Measurements from ENCODE around the gene CCDC91. TPM values are rescaled to one million over a fixed set of nuclear protein-coding genes. Genes with fewer than 3 reads are reported as not detected.

Gene CCDC91
- total RNA-seq, 1 donor from 2014 or later, result 23.2 TPM

DNA sequence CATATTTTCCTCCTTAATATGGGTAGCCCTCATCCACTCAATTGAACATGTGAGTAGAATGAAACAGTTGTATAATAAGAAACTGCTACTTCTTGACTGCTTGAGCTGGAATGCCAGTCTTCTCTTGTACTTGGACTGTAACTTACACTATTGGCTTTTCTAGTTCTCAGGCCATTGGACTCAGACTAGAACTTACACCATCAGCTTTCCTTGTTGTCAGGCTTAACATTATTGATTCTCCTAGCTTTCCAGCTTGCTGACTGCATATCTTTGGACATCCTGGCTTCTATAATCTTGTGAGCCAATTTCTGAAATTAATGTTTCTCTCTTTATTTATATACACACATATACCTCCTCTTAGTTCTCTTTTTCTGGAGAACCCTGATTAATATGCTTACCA is 24.8 kb downstream of the CCDC91 start:
- Mint-ChIP-seq H3K27ac (no peak overlapping the region), H3K4me1 (ENCODE audit: unreplicated experiment) (no peaks in the 10 kb centered on the region), H3K27me3 (no peaks in the 10 kb centered on the region), H3K4me3 (no peak overlapping the region), H3K9me3 (peaks cover 5% of the 10 kb centered on the region), H3K36me3 (peaks cover 44% of the 10 kb centered on the region)
- TF ChIP-seq, protein P1, sequence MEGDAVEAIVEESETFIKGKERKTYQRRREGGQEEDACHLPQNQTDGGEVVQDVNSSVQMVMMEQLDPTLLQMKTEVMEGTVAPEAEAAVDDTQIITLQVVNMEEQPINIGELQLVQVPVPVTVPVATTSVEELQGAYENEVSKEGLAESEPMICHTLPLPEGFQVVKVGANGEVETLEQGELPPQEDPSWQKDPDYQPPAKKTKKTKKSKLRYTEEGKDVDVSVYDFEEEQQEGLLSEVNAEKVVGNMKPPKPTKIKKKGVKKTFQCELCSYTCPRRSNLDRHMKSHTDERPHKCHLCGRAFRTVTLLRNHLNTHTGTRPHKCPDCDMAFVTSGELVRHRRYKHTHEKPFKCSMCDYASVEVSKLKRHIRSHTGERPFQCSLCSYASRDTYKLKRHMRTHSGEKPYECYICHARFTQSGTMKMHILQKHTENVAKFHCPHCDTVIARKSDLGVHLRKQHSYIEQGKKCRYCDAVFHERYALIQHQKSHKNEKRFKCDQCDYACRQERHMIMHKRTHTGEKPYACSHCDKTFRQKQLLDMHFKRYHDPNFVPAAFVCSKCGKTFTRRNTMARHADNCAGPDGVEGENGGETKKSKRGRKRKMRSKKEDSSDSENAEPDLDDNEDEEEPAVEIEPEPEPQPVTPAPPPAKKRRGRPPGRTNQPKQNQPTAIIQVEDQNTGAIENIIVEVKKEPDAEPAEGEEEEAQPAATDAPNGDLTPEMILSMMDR (conservative IDR thresholded peaks at IDR 0.05), result no peak
- no peak for DNase-seq (ENCODE audit: extremely low spot score, unreplicated experiment)

DNA sequence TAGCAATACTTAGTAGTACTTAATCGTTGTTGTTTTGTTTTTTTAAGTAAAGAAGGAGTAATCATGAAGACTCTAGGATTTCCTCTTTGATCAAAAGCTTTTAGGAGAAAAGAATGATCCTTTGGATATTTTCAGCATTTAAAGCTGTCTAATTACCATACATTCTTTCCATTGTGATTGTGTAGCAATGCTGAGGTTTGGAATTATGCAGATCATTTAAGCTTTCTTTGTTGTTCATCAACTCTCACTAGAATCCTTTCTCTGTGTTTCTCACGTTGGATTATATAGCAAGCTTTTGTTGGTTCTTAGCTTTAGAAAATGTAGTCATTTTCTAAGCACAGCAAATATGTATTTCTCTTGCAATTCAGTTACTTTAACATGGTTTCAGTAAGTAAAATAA is 25.8 kb downstream of the CCDC91 start:
- no peaks in the 10 kb centered on the region for H3K4me1 Mint-ChIP-seq (ENCODE audit: unreplicated experiment)
- H3K4me3 Mint-ChIP-seq, result no peak overlapping the region
- peaks cover 4% of the 10 kb centered on the region for H3K9me3 Mint-ChIP-seq
- H3K27me3 Mint-ChIP-seq, result no peaks in the 10 kb centered on the region
- no peak overlapping the region for H3K27ac Mint-ChIP-seq
- peaks cover 39% of the 10 kb centered on the region for H3K36me3 Mint-ChIP-seq
- TF ChIP-seq, protein P1 (conservative IDR thresholded peaks at IDR 0.05), result no peak
- no peak for DNase-seq (ENCODE audit: extremely low spot score, unreplicated experiment)

DNA sequence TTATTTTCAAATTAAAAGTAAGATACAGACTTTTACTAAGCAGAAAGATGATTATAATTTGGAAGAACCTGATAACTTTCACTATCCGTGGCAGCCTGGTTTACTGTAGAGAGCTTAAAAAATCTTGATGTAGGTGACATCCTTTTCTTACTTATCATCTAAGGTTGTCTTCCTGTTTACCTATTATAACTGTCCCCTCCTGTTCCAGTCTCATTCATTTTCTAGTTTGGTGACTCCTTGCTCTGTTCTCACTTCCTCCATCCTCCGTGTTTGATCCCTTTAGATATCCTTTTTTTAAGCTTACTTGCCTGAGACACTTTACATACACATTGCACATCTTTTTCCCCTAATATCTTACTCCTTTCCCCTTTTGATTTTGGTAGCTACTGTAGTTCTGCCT is 27.5 kb downstream of the CCDC91 start:
- H3K4me1 Mint-ChIP-seq (ENCODE audit: unreplicated experiment), result no peaks in the 10 kb centered on the region
- H3K36me3 Mint-ChIP-seq, result peaks cover 35% of the 10 kb centered on the region
- H3K27me3 Mint-ChIP-seq, result no peaks in the 10 kb centered on the region
- DNase-seq (ENCODE audit: extremely low spot score, unreplicated experiment), result no peak
- H3K4me3 Mint-ChIP-seq, result no peak overlapping the region
- peaks cover 4% of the 10 kb centered on the region for H3K9me3 Mint-ChIP-seq
- TF ChIP-seq, protein P1 (conservative IDR thresholded peaks at IDR 0.05), result no peak
- H3K27ac Mint-ChIP-seq, result no peak overlapping the region

DNA sequence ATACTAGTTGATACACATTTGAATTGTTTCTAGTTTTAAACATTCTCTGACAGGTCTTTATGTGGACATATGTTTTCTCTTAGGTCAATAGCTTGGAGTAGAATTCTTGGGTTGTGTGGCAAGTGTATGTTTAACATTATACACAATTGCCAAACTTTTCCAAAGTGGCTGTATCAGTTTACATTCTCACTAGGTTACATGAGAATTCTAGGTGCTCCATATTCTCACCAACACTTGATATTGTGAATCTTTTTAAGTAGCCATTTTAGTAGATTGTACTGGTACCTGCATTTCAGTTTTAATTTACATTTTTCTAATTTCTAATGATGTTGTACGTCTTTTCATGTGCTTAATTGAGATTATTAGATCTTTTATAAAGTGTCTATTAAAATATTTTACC is 28.6 kb downstream of the CCDC91 start:
- TF ChIP-seq, protein P1 (conservative IDR thresholded peaks at IDR 0.05), result no peak
- H3K9me3 Mint-ChIP-seq, result peaks cover 4% of the 10 kb centered on the region
- H3K4me1 Mint-ChIP-seq (ENCODE audit: unreplicated experiment), result no peaks in the 10 kb centered on the region
- no peak for DNase-seq (ENCODE audit: extremely low spot score, unreplicated experiment)
- H3K4me3 Mint-ChIP-seq, result no peak overlapping the region
- peaks cover 25% of the 10 kb centered on the region for H3K36me3 Mint-ChIP-seq
- no peak overlapping the region for H3K27ac Mint-ChIP-seq
- no peaks in the 10 kb centered on the region for H3K27me3 Mint-ChIP-seq

DNA sequence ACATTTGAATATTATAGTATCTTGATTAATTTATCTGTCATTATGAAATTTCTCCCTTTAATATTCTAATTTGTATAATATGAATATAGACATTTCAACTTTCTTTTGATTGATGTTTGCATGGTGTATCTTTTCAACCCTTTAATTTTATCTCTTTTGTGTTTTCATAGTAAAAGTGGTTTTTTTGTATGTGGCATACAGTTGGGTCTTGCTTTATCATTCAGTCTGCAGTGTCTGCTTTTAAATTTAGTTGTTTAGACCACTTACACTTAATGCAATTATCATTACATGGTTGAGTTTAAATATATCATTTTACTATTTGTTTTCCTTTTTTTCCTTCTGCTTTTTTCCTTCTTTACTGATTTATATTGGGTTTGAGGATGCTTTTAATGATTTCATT is 29.6 kb downstream of the CCDC91 start:
- no peak for DNase-seq (ENCODE audit: extremely low spot score, unreplicated experiment)
- peaks cover 4% of the 10 kb centered on the region for H3K9me3 Mint-ChIP-seq
- peaks cover 21% of the 10 kb centered on the region for H3K36me3 Mint-ChIP-seq
- TF ChIP-seq, protein P1 (conservative IDR thresholded peaks at IDR 0.05), result no peak
- H3K27me3 Mint-ChIP-seq, result no peaks in the 10 kb centered on the region
- no peaks in the 10 kb centered on the region for H3K4me1 Mint-ChIP-seq (ENCODE audit: unreplicated experiment)
- H3K4me3 Mint-ChIP-seq, result no peak overlapping the region
- H3K27ac Mint-ChIP-seq, result no peak overlapping the region

Data from type B pancreatic cell (in vitro differentiated cells).